Naive thymus-derived CD4-positive, alpha-beta T cell (primary cell): ENCODE measurements around the gene CATSPER3. TPM values are rescaled to one million over a fixed set of nuclear protein-coding genes. Genes with fewer than 3 reads are reported as not detected.
"Not testable (repeated sequence)": the region's sequence is repeated elsewhere in the genome, so short reads cannot be mapped to it uniquely, and the experiment has no call there.

ENCODE experiments used
- ATAC-seq: fragments of 150-1000 bp; cut with Tn5 transposase; 2 replicates; pipeline ENCODE4 v1.10.0; 2021; ENCODE audit warnings: mild to moderate bottlenecking, moderate library complexity
- CTCF ChIA-PET: fragments of 350-600 bp; sonication (Branson Sonifier 250); formaldehyde crosslinking; loops from one replicate; lab custom pipeline; 2021; ENCODE audit warnings: antibody characterized with exemption; lab: Charles Lee
- POLR2A ChIA-PET: fragments of 350-600 bp; sonication (Branson Sonifier 250); formaldehyde crosslinking; loops from one replicate; lab custom pipeline; 2021; ENCODE audit warnings: antibody characterized with exemption, inconsistent platforms; lab: Charles Lee
- DNase-seq, 9 donors: peaks; one replicate each; pipeline versions ENCODE4 v3.0.0 to v3.0.0-alpha.2; 2020 to 2022; ENCODE audit warnings: mixed read lengths in 1 of 9
- H3K27ac ChIP-seq: one replicate; pipeline ENCODE4 v1.7.0; 2013; ENCODE audit warnings: mild to moderate bottlenecking, low read depth, low read length, moderate library complexity
- H3K27me3 ChIP-seq, 2 donors: one replicate each; pipeline ENCODE4 v1.7.0; 2013; ENCODE audit warnings: low read length in 2 of 2, mild to moderate bottlenecking in 2 of 2, moderate library complexity in 2 of 2; ENCODE audit not compliant: control insufficient read depth in 2 of 2, insufficient read depth in 2 of 2
- H3K36me3 ChIP-seq, 3 experiments: 1 replicate in 2 of 3; 2 replicates in 1 of 3; pipeline ENCODE4 v1.7.0; 2013; ENCODE audit warnings: low read length in 3 of 3, mild to moderate bottlenecking in 3 of 3, moderate library complexity in 1 of 3; ENCODE audit not compliant: insufficient read depth in 3 of 3, control insufficient read depth in 2 of 3
- H3K4me1 ChIP-seq, 2 donors: one replicate each; pipeline ENCODE4 v1.7.0; 2013; ENCODE audit warnings: low read length in 2 of 2, mild to moderate bottlenecking in 2 of 2, moderate library complexity in 1 of 2; ENCODE audit not compliant: control insufficient read depth in 2 of 2, insufficient read depth in 2 of 2
- H3K4me3 ChIP-seq: 2 replicates; pipeline ENCODE4 v1.7.0; 2013; ENCODE audit warnings: mild to moderate bottlenecking, low read length
- H3K9me3 ChIP-seq, 3 experiments: 1 replicate in 2 of 3; 2 replicates in 1 of 3; pipeline ENCODE4 v1.7.0; 2013; ENCODE audit warnings: low read length in 3 of 3; ENCODE audit not compliant: control insufficient read depth in 2 of 3
- H3K27ac Mint-ChIP-seq, 9 donors: one replicate each; pipeline ENCODE4 v1.8.0; 2020 to 2022; ENCODE audit warnings: mixed read lengths in 9 of 9, mild to moderate bottlenecking in 8 of 9, moderate library complexity in 5 of 9, inconsistent platforms in 2 of 9
- H3K27me3 Mint-ChIP-seq, 5 donors: one replicate each; pipeline ENCODE4 v1.8.0; 2021 to 2022; ENCODE audit warnings: mixed read lengths in 5 of 5, mild to moderate bottlenecking in 1 of 5
- H3K36me3 Mint-ChIP-seq, 5 donors: one replicate each; pipeline ENCODE4 v1.8.0; 2020 to 2022; ENCODE audit warnings: mixed read lengths in 5 of 5, mild to moderate bottlenecking in 3 of 5, inconsistent platforms in 1 of 5
- H3K4me1 Mint-ChIP-seq, 7 donors: one replicate each; pipeline ENCODE4 v1.8.0; 2020 to 2022; ENCODE audit warnings: mixed read lengths in 7 of 7, mild to moderate bottlenecking in 3 of 7, inconsistent platforms in 1 of 7
- H3K4me3 Mint-ChIP-seq, 10 donors: one replicate each; pipeline ENCODE4 v1.8.0; 2020 to 2022; ENCODE audit warnings: mild to moderate bottlenecking in 10 of 10, mixed read lengths in 10 of 10, moderate library complexity in 6 of 10, inconsistent platforms in 2 of 10
- H3K9me3 Mint-ChIP-seq, 11 donors: one replicate each; pipeline ENCODE4 v1.8.0; 2020 to 2022; ENCODE audit warnings: mixed read lengths in 11 of 11, mild to moderate bottlenecking in 4 of 11, inconsistent platforms in 1 of 11, moderate library complexity in 1 of 11
- intact Hi-C, 2 donors: fragments of 100-400 bp; cut with micrococcal nuclease; formaldehyde crosslinking; loops; one replicate each; pipeline ENCODE4 v1.15.1; 2023
- polyA plus RNA-seq, 2 donors: library from polyadenylated mRNA; unstranded; fragments of 300-500 nt; fragmentation: Illumina TruSeq; gene quantifications; one replicate each; pipeline ENCODE4 v1.2.3, GENCODE V29; 2021
- total RNA-seq, 6 experiments: library from RNA in 5 of 6; stranded (reverse) in 5 of 6; gene quantifications; 1 replicate in 5 of 6; 2 replicates in 1 of 6; pipeline ENCODE4 v1.2.3 and lab custom pipeline; 2021 to 2026

Gene CATSPER3
- total and polyA plus RNA-seq, 7 experiments from 2014 or later = 0.45 to 1.5 (median 0.81) TPM

GRCh38 chr5:134995850-134996402, 28.2 kb downstream of the CATSPER3 start:
- no peak for ATAC-seq
- Mint-ChIP-seq H3K27ac (no peak overlapping the region), H3K4me3 (no peak overlapping the region), H3K36me3 (peaks cover 0 to 20% (median 4%) of the 10 kb centered on the region in 5 donors), H3K9me3 (peaks cover 0 to 5% (median 0%) of the 10 kb centered on the region in 11 donors), H3K27me3 (peaks cover 0 to 23% (median 0%) of the 10 kb centered on the region in 5 donors), H3K4me1 (peaks cover 0 to 3% (median 0%) of the 10 kb centered on the region in 7 donors)
- Histone ChIP-seq H3K4me1 (no peaks in the 10 kb centered on the region), H3K9me3 (no peaks in the 10 kb centered on the region), H3K36me3 (no peaks in the 10 kb centered on the region), H3K4me3 (no peak overlapping the region), H3K27ac (no peak overlapping the region), H3K27me3 (no peaks in the 10 kb centered on the region)
- DNase-seq = no peak
- CTCF ChIA-PET = no interaction called here
- intact Hi-C loops = no loop called here
- POLR2A ChIA-PET = no interaction called here

- no peak for DNase-seq
- Histone ChIP-seq H3K9me3 (no peaks in the 10 kb centered on the region), H3K27me3 (no peaks in the 10 kb centered on the region), H3K4me1 (no peaks in the 10 kb centered on the region), H3K36me3 (no peaks in the 10 kb centered on the region), H3K4me3 (no peak overlapping the region), H3K27ac (no peak overlapping the region)
- peaks cover 0 to 3% (median 0%) of the 10 kb centered on the region in 7 donors for H3K4me1 Mint-ChIP-seq
- H3K4me3 Mint-ChIP-seq = no peak overlapping the region
- CTCF ChIA-PET = no interaction called here
- H3K27me3 Mint-ChIP-seq = peaks cover 0 to 20% (median 0%) of the 10 kb centered on the region in 5 donors
- peaks cover 0 to 23% (median 4%) of the 10 kb centered on the region in 5 donors for H3K36me3 Mint-ChIP-seq
- peaks cover 0 to 5% (median 0%) of the 10 kb centered on the region in 11 donors for H3K9me3 Mint-ChIP-seq
- no peak for ATAC-seq
- POLR2A ChIA-PET = no interaction called here
- H3K27ac Mint-ChIP-seq = no peak overlapping the region
- intact Hi-C loops = no loop called here
Observed at GRCh38 chr5:134997015-134997414, 29.3 kb downstream of the CATSPER3 start.

- intact Hi-C loops, CTCF ChIA-PET, ATAC-seq, H3K36me3 ChIP-seq, H3K9me3 ChIP-seq, POLR2A ChIA-PET, H3K4me1 ChIP-seq, DNase-seq, H3K9me3 Mint-ChIP-seq, H3K4me3 ChIP-seq, H3K4me1 Mint-ChIP-seq, H3K4me3 Mint-ChIP-seq, H3K27me3 ChIP-seq, H3K27ac ChIP-seq, H3K27ac Mint-ChIP-seq: not testable (repeated sequence)
- Mint-ChIP-seq H3K27me3 (peaks cover 0 to 24% (median 0%) of the 10 kb centered on the region in 5 donors), H3K36me3 (peaks cover 0 to 30% (median 5%) of the 10 kb centered on the region in 5 donors)
Observed at GRCh38 chr5:134998068-134998467, 30.4 kb downstream of the CATSPER3 start.

- POLR2A ChIA-PET = interaction anchor here (1.1 kb wide), 1 partner anchor 10 kb away, joined by 4 read pairs; no protein-coding TSS in a partner anchor
- no peaks in the 10 kb centered on the region for H3K9me3 ChIP-seq
- H3K4me1 Mint-ChIP-seq = peaks cover 0 to 6% (median 0%) of the 10 kb centered on the region in 7 donors
- no peak overlapping the region for H3K4me3 ChIP-seq
- H3K4me1 ChIP-seq = no peaks in the 10 kb centered on the region
- intact Hi-C loops = no loop called here
- DNase-seq = no peak
- H3K27me3 Mint-ChIP-seq = peaks cover 0 to 14% (median 0%) of the 10 kb centered on the region in 5 donors
- no peak overlapping the region for H3K4me3 Mint-ChIP-seq
- no peaks in the 10 kb centered on the region for H3K27me3 ChIP-seq
- H3K9me3 Mint-ChIP-seq = peaks cover 0 to 4% (median 0%) of the 10 kb centered on the region in 11 donors
- H3K27ac Mint-ChIP-seq = no peak overlapping the region
- ATAC-seq = no peak
- H3K36me3 Mint-ChIP-seq = peaks cover 0 to 45% (median 7%) of the 10 kb centered on the region in 5 donors
- no peaks in the 10 kb centered on the region for H3K36me3 ChIP-seq
- H3K27ac ChIP-seq = no peak overlapping the region
- CTCF ChIA-PET = no interaction called here
Observed at GRCh38 chr5:135004376-135004775, 36.7 kb downstream of the CATSPER3 start.

GRCh38 chr5:135005076-135005475, 37.4 kb downstream of the CATSPER3 start:
- Mint-ChIP-seq H3K4me1 (peaks cover 0 to 6% (median 0%) of the 10 kb centered on the region in 7 donors), H3K27ac (no peak overlapping the region), H3K9me3 (peaks cover 0 to 4% (median 0%) of the 10 kb centered on the region in 11 donors), H3K4me3 (no peak overlapping the region), H3K27me3 (peaks cover 0 to 12% (median 0%) of the 10 kb centered on the region in 5 donors), H3K36me3 (peaks cover 0 to 45% (median 7%) of the 10 kb centered on the region in 5 donors)
- ChIA-PET POLR2A (no interaction called here), CTCF (no interaction called here)
- no peaks in the 10 kb centered on the region for H3K36me3 ChIP-seq
- intact Hi-C loops = no loop called here
- DNase-seq (no peak), ATAC-seq (no peak)
- H3K9me3 ChIP-seq = no peaks in the 10 kb centered on the region
- H3K27ac ChIP-seq = no peak overlapping the region
- H3K4me3 ChIP-seq = no peak overlapping the region
- no peaks in the 10 kb centered on the region for H3K27me3 ChIP-seq
- H3K4me1 ChIP-seq = no peaks in the 10 kb centered on the region

- H3K27me3 ChIP-seq = no peaks in the 10 kb centered on the region
- POLR2A ChIA-PET = no interaction called here
- no peak for ATAC-seq
- no peaks in the 10 kb centered on the region for H3K9me3 ChIP-seq
- intact Hi-C loops = no loop called here
- peaks cover 0 to 6% (median 0%) of the 10 kb centered on the region in 7 donors for H3K4me1 Mint-ChIP-seq
- DNase-seq = no peak
- H3K27ac ChIP-seq = no peak overlapping the region
- H3K9me3 Mint-ChIP-seq = peaks cover 0 to 2% (median 0%) of the 10 kb centered on the region in 11 donors
- H3K27me3 Mint-ChIP-seq = peaks cover 0 to 8% (median 0%) of the 10 kb centered on the region in 5 donors
- no peaks in the 10 kb centered on the region for H3K4me1 ChIP-seq
- no peak overlapping the region for H3K4me3 Mint-ChIP-seq
- H3K36me3 Mint-ChIP-seq = peaks cover 0 to 32% (median 7%) of the 10 kb centered on the region in 5 donors
- CTCF ChIA-PET = no interaction called here
- no peaks in the 10 kb centered on the region for H3K36me3 ChIP-seq
- H3K4me3 ChIP-seq = no peak overlapping the region
- H3K27ac Mint-ChIP-seq = no peak overlapping the region
Observed at GRCh38 chr5:135007305-135007704, 39.6 kb downstream of the CATSPER3 start.
